Keratinocyte (primary cell): ENCODE measurements around the gene RHOBTB3. TPM values are rescaled to one million over a fixed set of nuclear protein-coding genes. Genes with fewer than 3 reads are reported as not detected.

ENCODE experiments used
- DNase-seq: peaks from one replicate; pipeline ENCODE4 v3.0.0-alpha.2; 2011; ENCODE audit warnings: low read depth, missing footprints, low spot score
- FAIRE-seq: peaks from 2 replicates; lab custom pipeline; 2011; peaks lifted over from hg19 to GRCh38; lab: Jason Lieb, UNC
- H2AFZ ChIP-seq: 2 replicates; pipeline ENCODE4 v1.6.0; 2012; ENCODE audit warnings: low read length, control low read depth, inconsistent platforms; ENCODE audit not compliant: control insufficient read depth
- H3K27ac ChIP-seq: 2 replicates; pipeline ENCODE4 v1.5.1; 2011; ENCODE audit warnings: low read length; ENCODE audit not compliant: control insufficient read depth, insufficient read depth
- H3K27me3 ChIP-seq: 3 replicates; pipeline ENCODE4 v1.6.0; 2011; ENCODE audit warnings: low read length; ENCODE audit not compliant: control insufficient read depth, insufficient read depth; ENCODE audit errors: extremely low read depth
- H3K36me3 ChIP-seq, 2 experiments: 2 replicates in 1 of 2; 3 replicates in 1 of 2; pipeline ENCODE4 v1.5.1; 2011; ENCODE audit warnings: low read length in 2 of 2, mild to moderate bottlenecking in 1 of 2; ENCODE audit not compliant: control insufficient read depth in 2 of 2, insufficient read depth in 2 of 2; ENCODE audit errors: extremely low read depth in 1 of 2
- H3K4me1 ChIP-seq: 3 replicates; pipeline ENCODE4 v1.5.1; 2011; ENCODE audit warnings: low read length; ENCODE audit not compliant: control insufficient read depth, insufficient read depth; ENCODE audit errors: extremely low read depth
- H3K4me2 ChIP-seq: 3 replicates; pipeline ENCODE4 v1.6.0; 2011; ENCODE audit warnings: low read depth, low read length; ENCODE audit not compliant: control insufficient read depth, insufficient read depth; ENCODE audit errors: extremely low read depth
- H3K4me3 ChIP-seq, 3 experiments: fragments of 200-600 bp in 1 of 3; sonication (generic) in 1 of 3; 2 replicates in 2 of 3; 3 replicates in 1 of 3; pipeline ENCODE4 v1.5.1; 2011 to 2016; ENCODE audit warnings: low read length in 3 of 3, mild to moderate bottlenecking in 3 of 3, control low read depth in 2 of 3, inconsistent platforms in 1 of 3, low read depth in 1 of 3, mixed read lengths in 1 of 3, mixed run types in 1 of 3, moderate library complexity in 1 of 3; ENCODE audit not compliant: control insufficient read depth in 2 of 3, insufficient read depth in 2 of 3; ENCODE audit errors: extremely low read depth in 1 of 3
- H3K79me2 ChIP-seq: 2 replicates; pipeline ENCODE4 v1.6.0; 2012; ENCODE audit warnings: low read length; ENCODE audit not compliant: control insufficient read depth, insufficient read depth
- H3K9ac ChIP-seq: 3 replicates; pipeline ENCODE4 v1.6.0; 2011; ENCODE audit warnings: low read length; ENCODE audit not compliant: control insufficient read depth, insufficient read depth; ENCODE audit errors: extremely low read depth
- H3K9me1 ChIP-seq: 3 replicates; pipeline ENCODE4 v1.6.0; 2011; ENCODE audit warnings: low read length; ENCODE audit not compliant: control insufficient read depth, insufficient read depth; ENCODE audit errors: extremely low read depth
- H3K9me3 ChIP-seq: 2 replicates; pipeline ENCODE4 v1.5.1; 2012; ENCODE audit warnings: low read depth, low read length; ENCODE audit not compliant: control insufficient read depth
- H4K20me1 ChIP-seq: 3 replicates; pipeline ENCODE4 v1.6.0; 2011; ENCODE audit warnings: low read length; ENCODE audit not compliant: control insufficient read depth, insufficient read depth; ENCODE audit errors: extremely low read depth
- CTCF ChIP-seq, 3 experiments: IDR thresholded peaks in 1 of 3; conservative IDR thresholded peaks in 1 of 3; optimal IDR thresholded peaks in 1 of 3; 2 replicates in 2 of 3; 3 replicates in 1 of 3; pipeline versions ENCODE3 to v1.5.1; 2011; ENCODE audit warnings: low read length in 3 of 3, mild to moderate bottlenecking in 3 of 3, moderate library complexity in 2 of 3, control low read depth in 1 of 3, inconsistent platforms in 1 of 3; ENCODE audit not compliant: insufficient read depth in 2 of 3; ENCODE audit errors: extremely low read depth in 1 of 3
- EZH2 ChIP-seq: IDR thresholded peaks from one replicate; pipeline ENCODE4 v1.6.1; 2012; ENCODE audit warnings: inconsistent platforms, mild to moderate bottlenecking, low read length, moderate library complexity
- dilution Hi-C: fragments of 300-500 bp; cut with MboI; formaldehyde crosslinking; loops from one replicate; pipeline ENCODE4 v1.7.0; 2020; ENCODE audit warnings: low sequenced_read_pairs; ENCODE audit not compliant: extremely low pct_ligation_motif_present
- polyA plus RNA-seq, 5 experiments: library from polyadenylated mRNA; depleted of rRNA in 3 of 5; stranded (reverse) in 3 of 5; stranded (forward) in 1 of 5; unstranded in 1 of 5; fragments of >200 nt; gene quantifications; 1 replicate in 1 of 5; 2 replicates in 3 of 5; 3 replicates in 1 of 5; pipeline versions ENCODE4 v1.2.1 to v1.2.3, GENCODE V29; 2011 to 2012; ENCODE audit warnings: missing spikeins in 2 of 5, low read depth in 1 of 5, low replicate concordance in 1 of 5

Gene RHOBTB3
- polyA plus RNA-seq, 1 donor (not counting 4 experiments of a cell fraction or from before 2014, with no cell fraction given): 4.7 TPM

GRCh38 chr5:95697781-95698681 lies 33.1 kb upstream of the RHOBTB3 start:
- TF ChIP-seq CTCF (optimal IDR thresholded peaks at IDR 0.05 in 1 of 3, IDR thresholded peaks at IDR 0.05 in 1 of 3, conservative IDR thresholded peaks at IDR 0.05 in 1 of 3; ENCODE audit: extremely low read depth in 1 of 3, insufficient read depth in 2 of 3, low read length in 3 of 3): no peak
- TF ChIP-seq EZH2: no peak
- Histone ChIP-seq H3K27ac (no peak overlapping the region), H3K79me2 (no peaks in the 10 kb centered on the region), H3K9me3 (no peaks in the 10 kb centered on the region), H3K4me2 (no peak overlapping the region), H3K4me3 (no peak overlapping the region), H3K27me3 (peaks cover 18% of the 10 kb centered on the region), H3K9me1 (no peaks in the 10 kb centered on the region), H3K4me1 (no peaks in the 10 kb centered on the region), H4K20me1 (no peaks in the 10 kb centered on the region), H3K36me3 (no peaks in the 10 kb centered on the region), H2AFZ (no peak overlapping the region), H3K9ac (no peak overlapping the region)
- dilution Hi-C loops: no loop called here
- DNase-seq: no peak
- FAIRE-seq: no peak

DNA sequence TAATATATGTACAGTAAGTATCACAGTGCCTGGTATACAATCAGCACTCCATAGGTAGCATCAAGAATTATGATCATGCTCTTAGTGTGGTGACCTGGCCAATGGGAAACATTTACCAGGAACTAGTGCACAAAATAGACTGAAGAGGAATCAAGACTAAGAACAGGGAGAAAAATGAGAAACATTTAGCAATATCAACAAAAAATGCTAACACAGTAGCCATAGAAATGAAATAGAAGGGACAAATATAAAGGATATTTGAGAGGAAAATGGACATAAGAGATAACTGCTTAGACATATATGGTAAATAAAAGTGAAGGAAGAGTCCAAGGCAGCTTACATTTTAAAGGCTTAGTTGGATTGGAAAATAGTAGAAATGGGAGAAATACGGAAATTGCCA lies 31.8 kb upstream of the RHOBTB3 start:
- Histone ChIP-seq H3K27ac (no peak overlapping the region), H3K4me2 (no peak overlapping the region), H2AFZ (no peak overlapping the region), H3K27me3 (peaks cover 18% of the 10 kb centered on the region), H3K79me2 (no peaks in the 10 kb centered on the region), H3K9me3 (no peaks in the 10 kb centered on the region), H3K36me3 (no peaks in the 10 kb centered on the region), H3K9me1 (no peaks in the 10 kb centered on the region), H3K9ac (no peak overlapping the region), H4K20me1 (no peaks in the 10 kb centered on the region), H3K4me3 (no peak overlapping the region), H3K4me1 (no peaks in the 10 kb centered on the region)
- FAIRE-seq: no peak
- TF ChIP-seq EZH2 (no peak), CTCF (optimal IDR thresholded peaks at IDR 0.05 in 1 of 3, IDR thresholded peaks at IDR 0.05 in 1 of 3, conservative IDR thresholded peaks at IDR 0.05 in 1 of 3; ENCODE audit: extremely low read depth in 1 of 3, insufficient read depth in 2 of 3, low read length in 3 of 3) (no peak)
- DNase-seq: no peak
- dilution Hi-C loops: no loop called here
